ENCODE data around the gene SST.

SST gene

GRCh38 chr3:187669675-187670504, at the start of gene SST:
Gene SST, minus strand, starts transcription at chr3:187670394. Its CDS starts 103 bp downstream, at chr3:187670291.
- peak; percentile 85 for DNase-seq (ENCODE audit: low spot score)

GRCh38 chr3:187719628-187720336, 49.6 kb upstream of the SST start:
- no peak for DNase-seq (ENCODE audit: low spot score)

DNA sequence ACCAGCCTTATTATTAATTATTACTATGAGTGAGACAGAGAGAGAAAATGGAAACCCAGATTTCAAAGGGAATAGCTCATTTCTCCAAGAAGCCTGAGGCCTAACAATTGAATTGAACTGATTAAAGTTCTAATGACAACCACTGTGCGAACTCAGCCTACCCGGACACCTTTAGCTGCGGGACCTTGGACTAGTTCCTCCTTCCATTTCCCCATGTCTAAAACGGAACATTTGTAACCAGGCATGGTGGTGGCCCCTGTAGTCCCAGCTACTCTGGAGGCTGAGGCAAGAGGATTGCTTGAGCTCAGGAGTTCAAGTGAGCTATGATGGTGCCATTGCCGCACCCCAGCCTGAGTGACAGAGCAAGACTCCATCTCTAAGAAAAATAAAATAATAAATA, 48.6 kb upstream of the SST start:
- no peak for DNase-seq (ENCODE audit: low spot score)

- DNase-seq (ENCODE audit: low spot score): no peak
Observed at GRCh38 chr3:187717572-187717971, 47.4 kb upstream of the SST start.

DNA sequence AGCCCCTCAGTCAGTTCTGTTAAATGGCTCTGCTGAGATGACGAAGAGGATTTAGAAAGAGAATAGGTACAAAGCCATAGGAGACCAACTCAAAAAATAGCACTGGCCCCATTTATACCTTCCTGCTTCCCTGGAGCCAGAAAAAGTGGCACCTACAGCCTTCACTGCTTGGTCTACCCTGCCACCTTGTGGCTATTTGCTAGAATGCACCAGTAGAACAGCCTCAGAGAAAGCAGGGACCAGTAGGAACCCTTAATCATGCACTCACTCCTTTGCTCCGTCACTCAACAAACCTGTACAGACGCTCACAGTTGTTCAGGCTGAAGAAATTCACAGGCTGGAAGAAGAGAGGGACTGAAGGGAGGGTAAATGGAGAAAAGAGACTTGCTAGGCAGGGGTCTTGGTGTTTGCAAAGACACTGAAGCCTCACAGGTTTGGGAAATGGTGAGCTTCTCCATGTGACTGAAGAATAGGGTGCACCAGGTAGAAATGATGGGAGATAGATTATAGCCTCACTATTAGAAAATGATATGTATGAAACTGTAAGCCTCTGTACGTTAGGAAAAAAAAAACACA, 44.3 kb upstream of the SST start:
- peak; percentile 76 for DNase-seq (ENCODE audit: low spot score)

GRCh38 chr3:187713504-187713903, 43.3 kb upstream of the SST start:
- no peak for DNase-seq (ENCODE audit: low spot score)

DNA sequence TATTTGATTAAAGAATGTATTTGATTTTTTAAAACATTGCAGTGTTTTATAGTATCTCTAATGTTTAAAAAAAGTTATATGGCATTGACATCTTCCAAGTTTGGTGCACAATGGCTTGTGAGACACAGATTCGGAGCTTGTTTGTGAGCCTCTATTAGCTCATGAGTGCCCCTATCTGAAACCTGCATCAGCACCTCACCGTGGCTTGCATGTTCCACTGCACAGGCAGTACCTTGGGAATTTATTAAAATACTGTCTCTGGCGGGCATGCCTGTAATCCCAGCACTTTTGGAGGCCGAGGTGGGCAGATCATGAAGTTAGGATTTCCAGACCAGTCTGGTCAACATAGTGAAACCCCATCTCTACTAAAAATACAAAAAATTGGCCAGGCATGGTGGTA, 39.0 kb upstream of the SST start:
- no peak for DNase-seq (ENCODE audit: low spot score)

- no peak for DNase-seq (ENCODE audit: low spot score)
Observed at GRCh38 chr3:187708696-187709095, 38.5 kb upstream of the SST start.

GRCh38 chr3:187706971-187707370, 36.8 kb upstream of the SST start:
- DNase-seq (ENCODE audit: low spot score): no peak

DNA sequence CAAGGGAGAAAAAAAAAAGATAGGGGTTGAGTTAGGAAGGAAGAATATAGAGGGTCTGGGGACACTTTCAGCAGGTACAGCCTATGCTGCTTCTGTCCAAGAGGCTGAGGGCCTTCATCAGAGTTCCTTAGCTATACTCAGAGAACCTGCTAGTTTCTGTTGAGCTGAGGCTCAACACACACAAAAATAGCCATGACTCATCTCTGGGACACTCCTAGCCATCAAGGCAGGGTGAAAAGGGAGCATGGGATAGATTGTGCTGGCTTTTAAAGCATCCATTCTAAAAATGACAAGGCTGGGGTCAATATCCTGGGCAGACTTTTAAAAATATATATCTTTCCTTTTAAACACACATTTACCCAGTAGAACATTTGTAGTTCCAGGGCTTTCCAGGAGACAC, 35.0 kb upstream of the SST start:
- no peak for DNase-seq (ENCODE audit: low spot score)

- DNase-seq (ENCODE audit: low spot score): no peak
Observed at GRCh38 chr3:187702507-187703033, 32.4 kb upstream of the SST start, which contains the start of gene RTP2. Gene RTP2, minus strand, starts transcription at chr3:187702557. Its CDS starts 429 bp downstream, at chr3:187702128.

GRCh38 chr3:187700249-187700648, 30.1 kb upstream of the SST start:
- DNase-seq (ENCODE audit: low spot score): no peak

DNA sequence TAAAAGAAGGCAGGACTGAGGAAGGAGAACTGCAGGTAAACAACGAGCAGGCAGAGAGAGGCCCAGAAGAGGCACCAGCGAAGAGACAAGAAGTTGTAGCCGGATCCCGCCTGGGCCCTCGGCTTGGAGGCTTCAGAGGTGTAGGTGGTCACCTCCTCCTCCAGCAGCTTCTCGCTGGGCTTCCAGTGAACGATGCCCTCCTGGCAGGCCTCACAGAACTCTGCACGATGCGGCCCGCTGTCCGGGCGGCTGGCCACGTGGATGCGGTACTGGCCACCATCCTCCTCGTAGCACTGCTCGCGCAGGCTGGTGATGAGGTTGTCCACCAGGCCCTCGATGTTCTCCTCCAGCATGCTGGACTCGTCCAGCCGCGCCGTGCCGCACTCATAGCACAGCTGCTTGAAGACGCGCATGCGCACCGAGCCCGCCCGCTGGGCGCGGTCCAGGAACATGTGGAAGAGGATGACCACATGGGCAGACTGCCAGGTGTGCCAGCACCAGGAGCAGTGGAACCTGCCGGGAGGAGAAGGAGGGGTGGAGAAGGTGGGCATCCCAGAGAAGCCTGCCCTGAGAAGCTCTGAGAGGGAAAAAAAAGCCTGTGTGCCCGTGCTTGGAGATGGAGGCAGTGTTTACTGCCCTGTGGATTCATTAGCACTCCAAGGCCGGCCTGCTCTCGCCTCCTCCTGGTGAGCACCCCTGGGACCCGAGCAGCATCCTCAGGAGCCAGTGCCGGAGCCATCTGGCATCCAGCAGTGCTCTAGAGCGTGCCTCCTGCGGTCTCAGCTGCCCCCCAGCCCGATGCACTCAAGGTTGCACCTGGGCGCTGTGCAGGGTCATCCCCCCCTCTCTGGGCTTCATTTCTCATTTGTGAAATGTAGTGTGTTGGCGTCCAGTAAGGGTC, 28.6 kb upstream of the SST start:
- DNase-seq (ENCODE audit: low spot score): no peak

DNA sequence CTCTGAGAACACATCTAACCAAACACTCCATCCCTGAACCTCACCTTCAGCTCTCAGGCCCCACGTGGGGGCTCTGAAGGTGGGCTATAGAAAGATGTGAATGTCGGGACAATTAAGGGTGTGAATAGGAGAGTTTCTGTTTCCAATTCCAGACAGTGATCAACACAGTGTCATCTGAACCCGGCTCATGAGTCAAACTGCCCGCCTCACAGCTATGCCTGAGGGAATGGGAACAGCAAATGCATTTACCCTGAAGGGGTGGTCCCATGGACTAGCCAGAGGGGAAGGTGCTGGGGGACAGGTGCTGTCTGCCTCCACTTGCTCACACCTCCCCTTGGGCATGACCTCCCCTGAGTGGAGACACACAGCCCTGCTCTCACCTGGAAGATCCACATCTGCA, 25.8 kb upstream of the SST start:
- DNase-seq (ENCODE audit: low spot score): no peak

GRCh38 chr3:187695449-187695848, 25.3 kb upstream of the SST start:
- DNase-seq (ENCODE audit: low spot score): no peak

- no peak for DNase-seq (ENCODE audit: low spot score)
Observed at GRCh38 chr3:187694801-187695200, 24.6 kb upstream of the SST start.

DNA sequence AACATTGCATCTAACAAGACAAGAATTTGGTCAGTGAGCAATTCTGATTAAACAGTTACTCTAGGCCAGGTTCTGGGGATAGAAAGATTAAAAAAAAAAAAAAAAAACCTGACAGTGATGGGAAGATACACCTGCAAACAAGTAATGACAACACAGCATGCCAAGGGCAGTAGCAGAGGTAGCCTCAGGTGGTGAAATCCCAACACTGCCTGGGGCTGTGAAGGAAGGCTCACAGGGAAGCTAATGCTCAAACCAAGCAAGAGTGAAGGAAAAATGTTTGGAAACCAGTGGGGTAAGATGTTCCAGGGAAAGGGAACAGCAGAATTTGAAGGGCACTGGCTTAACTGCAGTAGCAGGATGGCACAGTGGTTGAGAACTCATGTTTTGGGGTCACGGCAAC, 23.2 kb upstream of the SST start:
- DNase-seq (ENCODE audit: low spot score): no peak

- DNase-seq (ENCODE audit: low spot score): no peak
Observed at GRCh38 chr3:187689984-187690383, 19.8 kb upstream of the SST start.

DNA sequence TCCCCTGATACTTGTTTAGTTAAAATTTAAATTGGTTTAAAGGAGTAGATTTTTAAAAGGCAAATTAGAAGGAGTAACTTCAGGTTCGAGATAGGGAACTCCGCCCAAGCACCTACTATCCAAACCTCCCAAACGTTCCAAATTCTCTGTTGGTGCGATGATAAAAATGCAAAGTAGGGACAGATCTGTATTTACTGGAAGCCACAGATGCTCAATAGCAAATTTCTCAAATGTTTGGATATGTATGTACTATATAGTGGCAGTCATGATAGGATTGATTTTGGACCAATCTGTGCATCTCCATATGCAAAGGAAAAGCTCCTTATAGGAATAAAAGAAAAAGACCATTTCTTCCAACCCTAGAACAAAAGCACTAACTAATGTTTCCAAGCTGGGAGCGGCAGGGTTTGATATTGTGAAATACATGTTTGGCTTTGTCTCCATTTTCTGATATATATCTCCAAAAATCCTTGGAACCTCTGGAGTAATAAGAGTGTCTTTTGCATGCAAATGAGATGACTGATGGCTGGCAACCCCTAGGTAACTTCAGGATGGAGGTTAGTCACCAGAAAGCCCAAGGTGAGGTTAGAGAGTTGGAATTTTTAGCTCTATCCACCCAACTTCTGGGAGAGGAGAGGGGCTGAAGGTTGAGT, 16.6 kb upstream of the SST start:
- DNase-seq (ENCODE audit: low spot score): no peak

GRCh38 chr3:187685948-187686347, 15.8 kb upstream of the SST start:
- no peak for DNase-seq (ENCODE audit: low spot score)

DNA sequence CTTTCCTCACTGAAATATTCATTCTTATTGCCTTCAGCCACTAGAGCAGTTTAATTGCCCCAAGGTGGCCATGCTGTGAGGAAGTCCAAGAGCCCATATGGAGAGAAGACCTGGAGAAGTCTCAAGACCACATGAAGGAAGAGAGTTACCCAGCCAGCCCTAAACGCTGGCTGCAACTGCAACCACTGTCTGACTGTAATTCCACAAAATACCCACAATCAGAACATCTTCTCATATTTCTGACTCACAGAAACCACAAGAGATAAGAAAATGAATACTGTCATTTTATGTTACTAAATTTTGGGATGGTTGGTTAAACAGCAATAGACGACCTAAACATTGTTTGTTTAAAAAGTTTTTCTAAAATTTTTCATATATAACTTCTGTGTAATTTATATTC, 14.7 kb upstream of the SST start:
- DNase-seq (ENCODE audit: low spot score): no peak

Data from ecto neural progenitor cell (in vitro differentiated cells).